Fibroblast of villous mesenchyme (primary cell): ENCODE results near the gene PPP1R3E. TPM values are rescaled to one million over a fixed set of nuclear protein-coding genes. Genes with fewer than 3 reads are reported as not detected.
A peak's percentile ranks its signal among the peaks of the same experiment; 100 is the strongest.

Experiments used
- DNase-seq: peaks from one replicate; pipeline ENCODE4 v3.0.0-alpha.2; 2010; ENCODE audit warnings: low read depth
- H3K4me3 ChIP-seq: 2 replicates; pipeline ENCODE4 v1.5.1; 2011; ENCODE audit warnings: low read depth, mild to moderate bottlenecking, low read length
- CTCF ChIP-seq: IDR thresholded peaks from 2 replicates; pipeline ENCODE4 v1.5.1; 2012; ENCODE audit warnings: low read depth, mild to moderate bottlenecking, low read length; ENCODE audit not compliant: insufficient read depth
- small RNA-seq: library from RNA; depleted of rRNA; stranded (forward); fragments of <200 nt; gene quantifications from one replicate; pipeline ENCODE3, GENCODE V24; 2012
- total RNA-seq: library from RNA; depleted of rRNA; stranded (reverse); fragments of >200 nt; gene quantifications from 2 replicates; pipeline ENCODE4 v1.2.3, GENCODE V29; 2012

The PPP1R3E gene
- total RNA-seq, 1 donor = 3.0 TPM

- no peak for DNase-seq
- no peak overlapping the region for H3K4me3 ChIP-seq
- no peak for TF ChIP-seq CTCF
Measured at GRCh38 chr14:23258256-23258655, 44.4 kb downstream of the PPP1R3E start.

- no peak for TF ChIP-seq CTCF
- DNase-seq = no peak
- H3K4me3 ChIP-seq = no peak overlapping the region
Measured at GRCh38 chr14:23252420-23253333, 50.0 kb downstream of the PPP1R3E start.

- no peak overlapping the region for H3K4me3 ChIP-seq
- no peak for TF ChIP-seq CTCF
Measured at GRCh38 chr14:23252006-23252405, 50.7 kb downstream of the PPP1R3E start.

GRCh38 chr14:23249824-23250223, 52.8 kb downstream of the PPP1R3E start:
- no peak for DNase-seq
- H3K4me3 ChIP-seq = no peak overlapping the region
- TF ChIP-seq CTCF = no peak

More at GRCh38 chr14:23252006-23252405, 50.7 kb downstream of the PPP1R3E start:
- DNase-seq = no peak

- peak; percentile 64 for DNase-seq
- H3K4me3 ChIP-seq = no peak overlapping the region
- no peak for TF ChIP-seq CTCF
Measured at GRCh38 chr14:23248601-23249000, 54.1 kb downstream of the PPP1R3E start.

Small RNA genes lying within 50 kb of the gene (small RNA-seq; reads per million reads assigned to genes)
- gene RNU6-1046P = not detected

Other genes starting within 250 kb of the PPP1R3E start
- gene CDH24, start 245.3 kb downstream of the PPP1R3E start, total RNA-seq = 6.4 and 10.8 TPM in 2 replicates
- gene ACIN1, start 207.7 kb downstream of the PPP1R3E start, total RNA-seq = 93.1 and 106 TPM in 2 replicates
- 48.0 and 66.1 TPM in 2 replicates for gene C14orf119, start 207.4 kb downstream of the PPP1R3E start, total RNA-seq
- not detected in 2 replicates for gene CIROP, start 197.9 kb downstream of the PPP1R3E start, total RNA-seq
- not detected in 2 replicates for gene CEBPE, start 183.6 kb downstream of the PPP1R3E start, total RNA-seq
- 0.86 and 0.97 TPM in 2 replicates for gene SLC7A8, start 119.2 kb downstream of the PPP1R3E start, total RNA-seq
- gene RNF212B, start 64.9 kb downstream of the PPP1R3E start, total RNA-seq = not detected in 2 replicates
- gene HOMEZ, start 16.7 kb downstream of the PPP1R3E start, total RNA-seq = 4.2 and 6.0 TPM in 2 replicates
- 17.7 and 20.7 TPM in 2 replicates for gene BCL2L2, start 4.0 kb upstream of the PPP1R3E start, total RNA-seq
- gene PABPN1, start 18.6 kb upstream of the PPP1R3E start, total RNA-seq = 51.2 and 75.1 TPM in 2 replicates
- 14.8 and 16.4 TPM in 2 replicates for gene SLC22A17, start 50.0 kb upstream of the PPP1R3E start, total RNA-seq
- gene EFS, start 62.3 kb upstream of the PPP1R3E start, total RNA-seq = 7.7 and 7.8 TPM in 2 replicates
- gene IL25, start 70.0 kb upstream of the PPP1R3E start, total RNA-seq = not detected in 2 replicates
- gene CMTM5, start 74.2 kb upstream of the PPP1R3E start, total RNA-seq = not detected in 2 replicates
- gene MYH6, start 105.4 kb upstream of the PPP1R3E start, total RNA-seq = not detected in 2 replicates
- gene MYH7, start 132.8 kb upstream of the PPP1R3E start, total RNA-seq = not detected in 2 replicates
- 41.9 and 44.8 TPM in 2 replicates for gene NGDN, start 166.8 kb upstream of the PPP1R3E start, total RNA-seq
- under 0.01 TPM in 2 replicates for gene ZFHX2, start 248.9 kb upstream of the PPP1R3E start, total RNA-seq